IMR-90 (cell line): ENCODE measurements around the gene ITGAE. TPM values are rescaled to one million over a fixed set of nuclear protein-coding genes. Genes with fewer than 3 reads are reported as not detected.
A peak's percentile ranks its signal among the peaks of the same experiment; 100 is the strongest.

ENCODE experiments used
- ATAC-seq: fragments of 200-7000 bp; cut with Tn5 transposase; 2 replicates; pipeline ENCODE4 v1.9.1; 2020; ENCODE audit warnings: low read depth, mild to moderate bottlenecking, moderate library complexity
- BruUV-seq: library from RNA; stranded (reverse); fragments of 400-500 nt; replicated peaks from 2 replicates; lab custom pipeline; 2021; lab: Mats Ljungman, UMichigan
- CTCF ChIA-PET: fragments of 300-600 bp; formaldehyde crosslinking; extraction: SDS; loops from one replicate; lab custom pipeline; 2021; ENCODE audit warnings: antibody characterized with exemption; lab: Yijun Ruan, JAX
- POLR2A ChIA-PET: fragments of 300-600 bp; sonication (Branson Sonifier 250); formaldehyde crosslinking; loops from one replicate; lab custom pipeline; 2022; ENCODE audit warnings: antibody characterized with exemption; ENCODE audit not compliant: unreplicated experiment; lab: Charles Lee
- DNase-seq: peaks from one replicate; pipeline ENCODE4 v3.0.0; 2013
- H2AFZ ChIP-seq: replicated peaks from 2 replicates; pipeline ENCODE3; 2013; ENCODE audit warnings: low read length, mild to moderate bottlenecking; ENCODE audit not compliant: poor library complexity
- H2AK5ac ChIP-seq: 2 replicates; pipeline ENCODE4 v1.6.1; 2013; ENCODE audit warnings: low read depth, low read length, inconsistent platforms
- H2AK9ac ChIP-seq: replicated peaks from 2 replicates; pipeline ENCODE3; 2013; ENCODE audit warnings: mild to moderate bottlenecking, low read depth, low read length, moderate library complexity; ENCODE audit not compliant: poor library complexity
- H2BK120ac ChIP-seq: 2 replicates; pipeline ENCODE4 v1.6.1; 2013; ENCODE audit warnings: low read depth, low read length, inconsistent platforms
- H2BK15ac ChIP-seq: 3 replicates; pipeline ENCODE4 v1.6.1; 2013; ENCODE audit warnings: low read depth, low read length, inconsistent platforms
- H2BK20ac ChIP-seq: 2 replicates; pipeline ENCODE4 v1.6.1; 2013; ENCODE audit warnings: low read depth, mild to moderate bottlenecking, inconsistent platforms, low read length, moderate library complexity
- H2BK5ac ChIP-seq: 2 replicates; pipeline ENCODE4 v1.6.1; 2013; ENCODE audit warnings: mild to moderate bottlenecking, low read depth, low read length, inconsistent platforms; ENCODE audit not compliant: poor library complexity, severe bottlenecking
- H3K14ac ChIP-seq: replicated peaks from 2 replicates; pipeline ENCODE4 v1.6.1; 2013; ENCODE audit warnings: low read depth, low read length, inconsistent platforms
- H3K18ac ChIP-seq: 2 replicates; pipeline ENCODE4 v1.6.1; 2013; ENCODE audit warnings: low read depth, low read length, control low read depth
- H3K23ac ChIP-seq: 2 replicates; pipeline ENCODE4 v1.6.1; 2013; ENCODE audit warnings: low read depth, low read length, inconsistent platforms
- H3K27ac ChIP-seq: 2 replicates; pipeline ENCODE4 v1.5.1; 2013; ENCODE audit warnings: mild to moderate bottlenecking, control low read depth, low read length; ENCODE audit not compliant: insufficient read depth
- H3K27me3 ChIP-seq: 2 replicates; pipeline ENCODE4 v1.6.1; 2013; ENCODE audit warnings: low read length; ENCODE audit not compliant: control insufficient read depth, insufficient read depth
- H3K36me3 ChIP-seq: 2 replicates; pipeline ENCODE4 v1.6.1; 2013; ENCODE audit warnings: low read length, mixed read lengths; ENCODE audit not compliant: control insufficient read depth, insufficient read depth
- H3K4ac ChIP-seq: 2 replicates; pipeline ENCODE4 v1.6.1; 2013; ENCODE audit warnings: low read depth, low read length, inconsistent platforms
- H3K4me1 ChIP-seq: 2 replicates; pipeline ENCODE4 v1.6.1; 2013; ENCODE audit warnings: low read length, mixed read lengths; ENCODE audit not compliant: control insufficient read depth, insufficient read depth
- H3K4me2 ChIP-seq: 2 replicates; pipeline ENCODE4 v1.6.1; 2013; ENCODE audit warnings: low read depth, mild to moderate bottlenecking, control low read depth, low read length, moderate library complexity
- H3K4me3 ChIP-seq: 2 replicates; pipeline ENCODE4 v1.5.1; 2013; ENCODE audit warnings: low read depth, mild to moderate bottlenecking, control low read depth, low read length, moderate library complexity; ENCODE audit not compliant: insufficient read depth
- H3K56ac ChIP-seq: 2 replicates; pipeline ENCODE4 v1.6.1; 2013; ENCODE audit warnings: low read length, inconsistent platforms; ENCODE audit not compliant: insufficient read depth; ENCODE audit errors: extremely low read depth
- H3K79me1 ChIP-seq, 2 experiments: 2 replicates each; pipeline ENCODE4 v1.6.1; 2013; ENCODE audit warnings: low read length in 2 of 2, inconsistent platforms in 1 of 2, low read depth in 1 of 2
- H3K9ac ChIP-seq: 2 replicates; pipeline ENCODE4 v1.6.1; 2013; ENCODE audit warnings: low read depth, low read length, control low read depth
- H3K9me1 ChIP-seq: 2 replicates; pipeline ENCODE4 v1.6.1; 2013; ENCODE audit warnings: low read length, inconsistent platforms; ENCODE audit not compliant: insufficient read depth
- H3K9me3 ChIP-seq: 2 replicates; pipeline ENCODE4 v1.6.1; 2013; ENCODE audit warnings: low read length; ENCODE audit not compliant: control insufficient read depth, insufficient read depth
- H4K20me1 ChIP-seq: 2 replicates; pipeline ENCODE4 v1.6.1; 2013; ENCODE audit warnings: low read length, inconsistent platforms; ENCODE audit not compliant: insufficient read depth
- H4K5ac ChIP-seq: 2 replicates; pipeline ENCODE4 v1.6.1; 2013; ENCODE audit warnings: mild to moderate bottlenecking, low read depth, low read length, control low read depth
- H4K8ac ChIP-seq, 2 experiments: 2 replicates each; pipeline ENCODE4 v1.6.1; 2013; ENCODE audit warnings: low read depth in 2 of 2, low read length in 2 of 2, control low read depth in 1 of 2, inconsistent platforms in 1 of 2
- H4K91ac ChIP-seq: 2 replicates; pipeline ENCODE4 v1.6.1; 2013; ENCODE audit warnings: low read depth, low read length, inconsistent platforms; ENCODE audit not compliant: insufficient read depth
- BHLHE40 ChIP-seq: fragments of 150-350 bp; IDR thresholded peaks from 2 replicates; pipeline ENCODE4 v1.6.1; 2016; ENCODE audit warnings: mild to moderate bottlenecking, low read depth, low read length
- CEBPB ChIP-seq: IDR thresholded peaks from 2 replicates; pipeline ENCODE4 v1.6.1; 2012; ENCODE audit warnings: low read depth, low read length, improper control_type of control experiment
- CHD1 ChIP-seq: IDR thresholded peaks from 2 replicates; pipeline ENCODE4 v1.6.1; 2012; ENCODE audit warnings: low read depth, low read length, improper control_type of control experiment
- ELK1 ChIP-seq: fragments of 150-350 bp; IDR thresholded peaks from 2 replicates; pipeline ENCODE4 v1.6.1; 2016; ENCODE audit warnings: low read depth, mild to moderate bottlenecking, low read length, moderate library complexity, borderline replicate concordance
- FOS ChIP-seq: fragments of 150-350 bp; IDR thresholded peaks from 2 replicates; pipeline ENCODE4 v1.6.1; 2016; ENCODE audit warnings: low read depth, low read length
- MAFK ChIP-seq: IDR thresholded peaks from 2 replicates; pipeline ENCODE4 v1.6.1; 2012; ENCODE audit warnings: low read depth, low read length, improper control_type of control experiment
- MAZ ChIP-seq: IDR thresholded peaks from 2 replicates; pipeline ENCODE4 v1.6.1; 2012; ENCODE audit warnings: low read depth, mild to moderate bottlenecking, low read length, improper control_type of control experiment, moderate library complexity, borderline replicate concordance
- MXI1 ChIP-seq: IDR thresholded peaks from 2 replicates; pipeline ENCODE4 v1.6.1; 2012; ENCODE audit warnings: low read depth, mild to moderate bottlenecking, low read length, moderate library complexity, borderline replicate concordance
- NFE2L2 ChIP-seq: fragments of 150-350 bp; IDR thresholded peaks from 2 replicates; pipeline ENCODE4 v1.6.1; 2016; ENCODE audit warnings: low read depth, mild to moderate bottlenecking, low read length
- POLR2A ChIP-seq: IDR thresholded peaks from 2 replicates; pipeline ENCODE4 v1.6.1; 2012; ENCODE audit warnings: mild to moderate bottlenecking, low read depth, low read length
- RAD21 ChIP-seq: IDR thresholded peaks from 2 replicates; pipeline ENCODE4 v1.6.1; 2012; ENCODE audit warnings: low read length, improper control_type of control experiment
- RCOR1 ChIP-seq: IDR thresholded peaks from 2 replicates; pipeline ENCODE4 v1.6.1; 2012; ENCODE audit warnings: mild to moderate bottlenecking, low read length, improper control_type of control experiment; ENCODE audit not compliant: insufficient replicate concordance
- RFX5 ChIP-seq: IDR thresholded peaks from 2 replicates; pipeline ENCODE4 v1.8.0; 2012; ENCODE audit warnings: low read depth, mild to moderate bottlenecking, low read length, moderate library complexity
- SMC3 ChIP-seq: fragments of 150-350 bp; IDR thresholded peaks from 2 replicates; pipeline ENCODE4 v1.6.1; 2016; ENCODE audit warnings: low read depth, mild to moderate bottlenecking, antibody characterized with exemption, low read length, moderate library complexity
- USF2 ChIP-seq: fragments of 150-350 bp; IDR thresholded peaks from 2 replicates; pipeline ENCODE4 v1.6.1; 2017; ENCODE audit warnings: mild to moderate bottlenecking, antibody characterized with exemption, low read length, low read depth
- WGBS, 2 experiments: methylation state at CpG; one replicate each; pipeline versions ENCODE4 v1.1.5 to v1.1.7; 2013; ENCODE audit warnings: missing lambda C conversion rate in 2 of 2; ENCODE audit not compliant: insufficient read length in 1 of 2; ENCODE audit errors: extremely low coverage in 2 of 2; 5-methylcytosine and 5-hydroxymethylcytosine counted together
- dilution Hi-C: fragments of 300-500 bp; cut with HindIII; formaldehyde crosslinking; loops from one replicate; pipeline ENCODE4 v1.14.3; 2018; ENCODE audit warnings: low sequenced_read_pairs; ENCODE audit not compliant: unreplicated experiment
- in situ Hi-C: fragments of 300-500 bp; cut with MboI; formaldehyde crosslinking; loops from 3 replicates; pipeline ENCODE4 v1.14.3; 2019; ENCODE audit warnings: low sequenced_read_pairs, inconsistent platforms, mixed read lengths
- intact Hi-C: fragments of 100-400 bp; cut with micrococcal nuclease; formaldehyde crosslinking; loops from 2 replicates; pipeline ENCODE4 v1.10.0; 2022
- polyA plus RNA-seq, 3 experiments: library from polyadenylated mRNA; depleted of rRNA; stranded (reverse); fragments of >200 nt; gene quantifications; 2 replicates each; pipeline ENCODE4 v1.2.3, GENCODE V29; 2012; ENCODE audit warnings: low replicate concordance in 1 of 3
- total RNA-seq: library from RNA; depleted of rRNA; stranded (reverse); fragments of >200 nt; gene quantifications from 2 replicates; pipeline ENCODE4 v1.2.3, GENCODE V29; 2012

ITGAE gene
- total and polyA plus RNA-seq, 2 of the 4 experiments (the other 2 are of a cell fraction): 54.1 to 60.8 TPM

GRCh38 chr17:3727041-3727440, 73.9 kb downstream of the ITGAE start:
- no peak overlapping the region for H3K4me3 ChIP-seq
- no peak overlapping the region for H4K5ac ChIP-seq
- no peaks in the 10 kb centered on the region for H4K20me1 ChIP-seq
- no peak overlapping the region for H2AFZ ChIP-seq
- H2AK9ac ChIP-seq: no peak overlapping the region
- in situ Hi-C loops: loop anchor here (25.0 kb wide), 1 partner anchor 285 kb away; no protein-coding TSS in a partner anchor
- peaks cover 8% of the 10 kb centered on the region for H3K9me1 ChIP-seq
- WGBS, 2 experiments: no CpG with 5 or more reads among the region's 2 CpGs
- H3K18ac ChIP-seq: no peak overlapping the region
- dilution Hi-C loops: no loop called here
- H2BK120ac ChIP-seq: no peak overlapping the region
- no peak overlapping the region for H3K9ac ChIP-seq
- intact Hi-C loops: no loop called here
- H3K79me1 ChIP-seq: peaks cover 20 to 53% of the 10 kb centered on the region in 2 experiments
- H3K4me2 ChIP-seq: no peak overlapping the region
- DNase-seq: no peak
- H4K91ac ChIP-seq: no peak overlapping the region
- no peak overlapping the region for H4K8ac ChIP-seq
- no peaks in the 10 kb centered on the region for H3K27me3 ChIP-seq
- CTCF ChIA-PET: no interaction called here
- H2BK5ac ChIP-seq: no peak overlapping the region
- no peak overlapping the region for H2AK5ac ChIP-seq
- H3K56ac ChIP-seq: no peak overlapping the region
- H2BK15ac ChIP-seq: no peak overlapping the region
- no peak overlapping the region for H3K27ac ChIP-seq
- BruUV-seq: no TSS peak
- H3K23ac ChIP-seq: 0 out of 2 replicates have a peak overlapping the region, but pooled peaks have one; percentile 44
- H3K4ac ChIP-seq: no peak overlapping the region
- H3K36me3 ChIP-seq: no peaks in the 10 kb centered on the region; the same call in 1 of the 2 replicates
- no peak for TF ChIP-seq CHD1
- TF ChIP-seq MAFK: no peak
- TF ChIP-seq FOS: no peak
- TF ChIP-seq CEBPB: no peak
- TF ChIP-seq ELK1: no peak
- TF ChIP-seq RCOR1: no peak
- TF ChIP-seq POLR2A: no peak
- no peak for TF ChIP-seq RAD21
- TF ChIP-seq NFE2L2: no peak
- TF ChIP-seq SMC3: no peak
- no peak for TF ChIP-seq MXI1
- TF ChIP-seq MAZ: no peak
- TF ChIP-seq USF2: no peak
- no peak for TF ChIP-seq RFX5
- no peak for TF ChIP-seq BHLHE40
- H3K4me1 ChIP-seq: peaks cover 19% of the 10 kb centered on the region
- no peak for ATAC-seq
- H2BK20ac ChIP-seq: no peak overlapping the region
- no peaks in the 10 kb centered on the region for H3K9me3 ChIP-seq
- H3K14ac ChIP-seq: no peak overlapping the region
- POLR2A ChIA-PET: no interaction called here
